ENCODE results near the gene PFKP. TPM values are rescaled to one million over a fixed set of nuclear protein-coding genes. Genes with fewer than 3 reads are reported as not detected.

The PFKP gene
- total RNA-seq, 2 donors from 2014 or later = 58.0 to 82.3 TPM

GRCh38 chr10:3053155-3053554 lies 14.2 kb upstream of the PFKP start:
- peaks cover 13% of the 10 kb centered on the region for H3K27me3 Mint-ChIP-seq (ENCODE audit: insufficient read depth)
- Histone ChIP-seq H3K9me3 (ENCODE audit: control insufficient read depth, low read length) (no peaks in the 10 kb centered on the region), H3K4me3 (ENCODE audit: low read length) (no peak overlapping the region), H3K36me3 (ENCODE audit: control insufficient read depth, insufficient read depth, low read length) (no peaks in the 10 kb centered on the region), H3K27me3 (ENCODE audit: control insufficient read depth, insufficient read depth, low read length, poor library complexity, severe bottlenecking) (no peaks in the 10 kb centered on the region), H3K4me1 (ENCODE audit: control insufficient read depth, insufficient read depth, low read length) (no peaks in the 10 kb centered on the region), H3K9ac (ENCODE audit: extremely low read depth, low read length, poor library complexity, severe bottlenecking) (no peak overlapping the region), H3K27ac (ENCODE audit: low read depth, low read length) (no peak overlapping the region)
- DNase-seq = no peak
- H3K36me3 Mint-ChIP-seq (ENCODE audit: low read depth) = no peaks in the 10 kb centered on the region
- peaks cover 24% of the 10 kb centered on the region for H3K4me1 Mint-ChIP-seq
- no peak overlapping the region for H3K27ac Mint-ChIP-seq
- 84 to 100% methylated on average over 2 of the region's 2 CpGs for WGBS, 2 experiments (ENCODE audit: insufficient coverage in 1 of 2, insufficient read length in 1 of 2)
- H3K4me3 Mint-ChIP-seq = no peak overlapping the region
- no peak for TF ChIP-seq CTCF (conservative IDR thresholded peaks at IDR 0.05)
- H3K9me3 Mint-ChIP-seq = peaks cover 3% of the 10 kb centered on the region

- Histone ChIP-seq H3K27ac (ENCODE audit: low read depth, low read length) (no peak overlapping the region), H3K36me3 (ENCODE audit: control insufficient read depth, insufficient read depth, low read length) (no peaks in the 10 kb centered on the region), H3K4me3 (ENCODE audit: low read length) (no peak overlapping the region), H3K9me3 (ENCODE audit: control insufficient read depth, low read length) (no peaks in the 10 kb centered on the region), H3K27me3 (ENCODE audit: control insufficient read depth, insufficient read depth, low read length, poor library complexity, severe bottlenecking) (no peaks in the 10 kb centered on the region), H3K9ac (ENCODE audit: extremely low read depth, low read length, poor library complexity, severe bottlenecking) (no peak overlapping the region), H3K4me1 (ENCODE audit: control insufficient read depth, insufficient read depth, low read length) (no peaks in the 10 kb centered on the region)
- H3K27me3 Mint-ChIP-seq (ENCODE audit: insufficient read depth) = peaks cover 13% of the 10 kb centered on the region
- H3K4me1 Mint-ChIP-seq = peaks cover 24% of the 10 kb centered on the region
- H3K36me3 Mint-ChIP-seq (ENCODE audit: low read depth) = no peaks in the 10 kb centered on the region
- 79 to 93% methylated on average over 4 to 6 of the region's 6 CpGs for WGBS, 2 experiments (ENCODE audit: insufficient coverage in 1 of 2, insufficient read length in 1 of 2)
- no peak overlapping the region for H3K4me3 Mint-ChIP-seq
- peak overlapping the region; percentile 61 for H3K27ac Mint-ChIP-seq
- DNase-seq = no peak
- TF ChIP-seq CTCF (conservative IDR thresholded peaks at IDR 0.05) = no peak
- peaks cover 3% of the 10 kb centered on the region for H3K9me3 Mint-ChIP-seq
These were observed 13.0 kb upstream of the PFKP start for GRCh38 chr10:3054183-3054850.

GRCh38 chr10:3054851-3055199 lies 12.5 kb upstream of the PFKP start:
- DNase-seq = no peak
- peaks cover 17% of the 10 kb centered on the region for H3K27me3 Mint-ChIP-seq (ENCODE audit: insufficient read depth)
- Histone ChIP-seq H3K9me3 (ENCODE audit: control insufficient read depth, low read length) (no peaks in the 10 kb centered on the region), H3K9ac (ENCODE audit: extremely low read depth, low read length, poor library complexity, severe bottlenecking) (no peak overlapping the region), H3K27ac (ENCODE audit: low read depth, low read length) (no peak overlapping the region), H3K27me3 (ENCODE audit: control insufficient read depth, insufficient read depth, low read length, poor library complexity, severe bottlenecking) (no peaks in the 10 kb centered on the region), H3K4me3 (ENCODE audit: low read length) (no peak overlapping the region), H3K4me1 (ENCODE audit: control insufficient read depth, insufficient read depth, low read length) (no peaks in the 10 kb centered on the region), H3K36me3 (ENCODE audit: control insufficient read depth, insufficient read depth, low read length) (no peaks in the 10 kb centered on the region)
- H3K9me3 Mint-ChIP-seq = peaks cover 3% of the 10 kb centered on the region
- WGBS, 2 experiments (ENCODE audit: insufficient coverage in 1 of 2, insufficient read length in 1 of 2) = 92 to 93% methylated on average over 1 of the region's 1 CpG
- H3K27ac Mint-ChIP-seq = no peak overlapping the region
- peaks cover 24% of the 10 kb centered on the region for H3K4me1 Mint-ChIP-seq
- H3K36me3 Mint-ChIP-seq (ENCODE audit: low read depth) = no peaks in the 10 kb centered on the region
- H3K4me3 Mint-ChIP-seq = no peak overlapping the region
- TF ChIP-seq CTCF (conservative IDR thresholded peaks at IDR 0.05) = no peak
